IPS DF 6.9 (cell line): ENCODE measurements around the gene ITGB8.
"Not testable (repeated sequence)": the region's sequence is repeated elsewhere in the genome, so short reads cannot be mapped to it uniquely, and the experiment has no call there.

Experiments
- DNase-seq: peaks from one replicate; pipeline ENCODE4 v3.0.0-alpha.2; 2013; ENCODE audit warnings: low read depth, low spot score
- H3K27ac ChIP-seq: one replicate; pipeline ENCODE4 v1.5.1; 2013; ENCODE audit warnings: low read length, control low read depth
- H3K27me3 ChIP-seq: 2 replicates; pipeline ENCODE4 v1.6.1; 2013; ENCODE audit warnings: mild to moderate bottlenecking, low read length; ENCODE audit not compliant: control insufficient read depth, insufficient read depth
- H3K36me3 ChIP-seq: 2 replicates; pipeline ENCODE4 v1.6.1; 2013; ENCODE audit warnings: low read length; ENCODE audit not compliant: control insufficient read depth, insufficient read depth
- H3K4me1 ChIP-seq: 2 replicates; pipeline ENCODE4 v1.6.1; 2013; ENCODE audit warnings: low read length; ENCODE audit not compliant: control insufficient read depth, insufficient read depth
- H3K4me3 ChIP-seq: 2 replicates; pipeline ENCODE4 v1.5.1; 2013; ENCODE audit warnings: mild to moderate bottlenecking, low read length
- H3K9me3 ChIP-seq: 2 replicates; pipeline ENCODE4 v1.6.1; 2013; ENCODE audit warnings: low read length, inconsistent platforms; ENCODE audit not compliant: control insufficient read depth, insufficient read depth
- WGBS: extraction: QIAGEN DNeasy Blood & Tissue Kit; methylation state at CpG from one replicate; pipeline ENCODE4 v1.1.7; 2013; ENCODE audit warnings: mixed read lengths, missing lambda C conversion rate; ENCODE audit not compliant: insufficient read length, insufficient coverage; 5-methylcytosine and 5-hydroxymethylcytosine counted together

Gene ITGB8

GRCh38 chr7:20296901-20297300, 33.8 kb upstream of the ITGB8 start:
- Histone ChIP-seq H3K27me3 (no peaks in the 10 kb centered on the region), H3K4me3 (no peak overlapping the region), H3K9me3 (no peaks in the 10 kb centered on the region), H3K36me3 (no peaks in the 10 kb centered on the region), H3K4me1 (no peaks in the 10 kb centered on the region), H3K27ac (no peak overlapping the region)
- no peak for DNase-seq
- WGBS: no CpG with 5 or more reads among the region's 3 CpGs

DNA sequence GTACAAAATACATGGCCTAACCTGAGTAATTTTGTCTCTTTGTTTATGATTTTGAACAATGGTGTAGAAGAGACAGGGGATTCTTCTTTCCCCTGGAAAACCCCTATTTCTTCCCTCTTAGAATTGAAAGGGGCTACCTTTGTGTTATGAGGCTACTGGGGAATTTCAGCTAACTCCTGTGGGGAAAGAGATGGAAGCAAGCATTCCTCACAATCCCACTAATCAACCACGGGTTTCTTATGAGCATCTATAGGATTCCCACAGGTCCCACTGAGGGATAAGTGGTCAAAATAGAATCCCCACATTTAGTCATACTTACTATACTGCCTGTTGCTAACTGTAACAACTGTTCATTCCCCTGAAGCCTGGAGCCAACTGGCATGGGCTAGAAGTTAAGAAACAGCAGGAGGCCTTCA, 32.2 kb upstream of the ITGB8 start:
- no peaks in the 10 kb centered on the region for H3K27me3 ChIP-seq
- H3K4me3 ChIP-seq: no peak overlapping the region
- WGBS: no CpG with 5 or more reads among the region's 1 CpG
- no peaks in the 10 kb centered on the region for H3K36me3 ChIP-seq
- H3K27ac ChIP-seq: no peak overlapping the region
- DNase-seq: no peak
- H3K4me1 ChIP-seq: no peaks in the 10 kb centered on the region
- H3K9me3 ChIP-seq: no peaks in the 10 kb centered on the region

- no peaks in the 10 kb centered on the region for H3K36me3 ChIP-seq
- WGBS: no CpG with 5 or more reads among the region's 1 CpG
- H3K4me3 ChIP-seq: no peak overlapping the region
- H3K4me1 ChIP-seq: peaks cover under 1% of the 10 kb centered on the region; the same call in 1 of the 2 replicates
- H3K27me3 ChIP-seq: no peaks in the 10 kb centered on the region
- H3K27ac ChIP-seq: no peak overlapping the region
- DNase-seq: no peak
- H3K9me3 ChIP-seq: no peaks in the 10 kb centered on the region
These were observed 31.6 kb upstream of the ITGB8 start for GRCh38 chr7:20299145-20299544.

GRCh38 chr7:20299647-20300312, 30.9 kb upstream of the ITGB8 start:
- no peak overlapping the region for H3K27ac ChIP-seq
- peaks cover 2% of the 10 kb centered on the region; the same call in 1 of the 2 replicates for H3K4me1 ChIP-seq
- no CpG with 5 or more reads among the region's 6 CpGs for WGBS
- DNase-seq: no peak
- no peaks in the 10 kb centered on the region for H3K27me3 ChIP-seq
- no peaks in the 10 kb centered on the region for H3K9me3 ChIP-seq
- H3K36me3 ChIP-seq: no peaks in the 10 kb centered on the region
- H3K4me3 ChIP-seq: no peak overlapping the region

GRCh38 chr7:20301311-20301939, 29.3 kb upstream of the ITGB8 start:
- Histone ChIP-seq H3K27me3 (no peaks in the 10 kb centered on the region), H3K36me3 (no peaks in the 10 kb centered on the region), H3K27ac (no peak overlapping the region), H3K4me3 (no peak overlapping the region), H3K9me3 (no peaks in the 10 kb centered on the region), H3K4me1 (peaks cover 2% of the 10 kb centered on the region; the same call in 1 of the 2 replicates)
- no CpG with 5 or more reads among the region's 4 CpGs for WGBS
- DNase-seq: no peak

DNA sequence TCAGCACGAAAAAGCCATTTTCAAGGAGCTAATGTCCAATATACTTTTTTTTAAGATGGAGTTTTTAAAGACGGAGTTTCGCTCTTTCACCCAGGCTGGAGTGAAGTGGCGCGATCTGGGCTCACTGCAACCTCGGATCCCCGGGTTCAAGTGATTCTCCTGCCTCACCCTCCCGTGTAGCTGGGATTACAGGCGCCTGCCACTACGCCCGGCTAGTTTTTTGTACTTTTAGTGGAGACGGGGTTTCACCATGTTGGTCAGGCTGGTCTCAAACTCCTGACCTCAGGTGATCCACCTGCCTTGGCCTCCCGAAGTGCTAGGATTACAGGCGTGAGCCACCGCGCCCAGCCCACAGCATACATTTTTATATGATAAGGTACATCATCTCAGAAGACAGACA, 28.4 kb upstream of the ITGB8 start:
- H3K27me3 ChIP-seq, H3K36me3 ChIP-seq, H3K9me3 ChIP-seq, DNase-seq, H3K4me1 ChIP-seq, H3K27ac ChIP-seq, H3K4me3 ChIP-seq: not testable (repeated sequence)
- WGBS: no CpG with 5 or more reads among the region's 16 CpGs

DNA sequence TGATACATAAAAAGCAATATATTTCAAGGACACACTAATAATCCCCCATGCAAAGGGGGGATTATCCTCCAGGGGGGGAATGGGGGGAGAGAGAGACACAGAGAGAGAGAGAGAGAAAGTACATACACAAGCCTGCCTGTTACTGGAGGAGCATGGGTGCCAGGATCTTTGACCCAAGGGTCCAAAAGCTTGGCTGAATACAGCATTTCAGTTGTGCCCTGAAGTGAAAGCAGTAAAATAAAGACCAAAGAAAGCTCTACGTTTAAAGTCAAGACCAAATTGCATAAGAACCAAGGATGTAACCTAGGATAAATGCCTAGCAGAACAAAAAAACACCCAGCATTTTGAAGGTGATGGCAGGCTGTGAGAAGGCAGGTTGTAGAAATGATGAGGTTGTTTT, 27.8 kb upstream of the ITGB8 start:
- H3K36me3 ChIP-seq: no peaks in the 10 kb centered on the region
- H3K27me3 ChIP-seq: no peaks in the 10 kb centered on the region
- no peak overlapping the region for H3K27ac ChIP-seq
- WGBS: no CpG with 5 or more reads among the region's 1 CpG
- peaks cover 4% of the 10 kb centered on the region; the same call in 1 of the 2 replicates for H3K4me1 ChIP-seq
- H3K9me3 ChIP-seq: no peaks in the 10 kb centered on the region
- H3K4me3 ChIP-seq: no peak overlapping the region
- no peak for DNase-seq

DNA sequence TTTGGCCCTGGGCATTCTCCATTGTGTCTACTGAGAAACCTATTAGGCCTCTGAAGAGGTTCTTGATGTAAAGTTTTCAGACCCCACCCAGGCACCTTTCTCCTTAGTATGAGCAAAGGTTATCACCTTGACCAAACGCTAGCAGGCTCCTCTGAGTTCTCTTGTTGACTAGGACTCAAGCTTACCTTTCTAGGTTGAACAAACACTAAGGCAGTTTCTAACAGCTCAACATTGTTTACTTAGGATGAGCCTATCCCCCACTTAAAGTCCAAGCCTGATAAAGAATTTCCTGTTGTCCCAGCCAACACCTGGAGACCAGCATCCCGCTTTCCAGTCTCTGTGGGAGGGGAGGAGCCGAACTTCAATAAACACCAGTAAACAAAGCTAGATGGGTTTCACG, 26.3 kb upstream of the ITGB8 start:
- Histone ChIP-seq H3K27ac (no peak overlapping the region), H3K9me3 (no peaks in the 10 kb centered on the region), H3K27me3 (no peaks in the 10 kb centered on the region), H3K4me3 (no peak overlapping the region), H3K36me3 (no peaks in the 10 kb centered on the region), H3K4me1 (peaks cover 4% of the 10 kb centered on the region; the same call in 1 of the 2 replicates)
- WGBS: no CpG with 5 or more reads among the region's 4 CpGs
- no peak for DNase-seq

- DNase-seq: no peak
- Histone ChIP-seq H3K9me3 (no peaks in the 10 kb centered on the region), H3K27me3 (no peaks in the 10 kb centered on the region), H3K27ac (no peak overlapping the region), H3K4me1 (peaks cover 4% of the 10 kb centered on the region; the same call in 1 of the 2 replicates), H3K4me3 (no peak overlapping the region), H3K36me3 (no peaks in the 10 kb centered on the region)
- WGBS: no CpG with 5 or more reads among the region's 1 CpG
These were observed 25.0 kb upstream of the ITGB8 start for GRCh38 chr7:20305726-20306125.

- Histone ChIP-seq H3K27ac (no peak overlapping the region), H3K9me3 (no peaks in the 10 kb centered on the region), H3K4me3 (no peak overlapping the region), H3K36me3 (no peaks in the 10 kb centered on the region), H3K27me3 (no peaks in the 10 kb centered on the region), H3K4me1 (peaks cover 4% of the 10 kb centered on the region; the same call in 1 of the 2 replicates)
- no CpG with 5 or more reads among the region's 5 CpGs for WGBS
- no peak for DNase-seq
These were observed 24.3 kb upstream of the ITGB8 start for GRCh38 chr7:20306180-20306946.
